Left lung (tissue), 10 donors: ENCODE results near the gene MTA1. TPM values are rescaled to one million over a fixed set of nuclear protein-coding genes. Genes with fewer than 3 reads are reported as not detected.

Source experiments
- ATAC-seq: fragments of 200-7000 bp; cut with Tn5 transposase; one replicate; pipeline ENCODE4 v1.9.1; 2020; ENCODE audit warnings: moderate library complexity
- DNase-seq, 4 donors: peaks; one replicate each; pipeline ENCODE4 v3.0.0-alpha.2; 2013 to 2020
- H3K27ac ChIP-seq, 2 donors: fragments of 200-600 bp; sonication (generic) in 1 of 2; one replicate each; pipeline versions ENCODE4 v1.5.0 to v1.8.0; 2020 to 2021
- H3K27me3 ChIP-seq, 2 donors: fragments of 200-600 bp; sonication (generic) in 1 of 2; one replicate each; pipeline versions ENCODE4 v1.5.0 to v1.8.0; 2020 to 2021
- H3K36me3 ChIP-seq, 2 donors: fragments of 200-600 bp; sonication (generic) in 1 of 2; one replicate each; pipeline versions ENCODE4 v1.5.0 to v1.8.0; 2020 to 2021
- H3K4me1 ChIP-seq, 2 donors: fragments of 200-600 bp; one replicate each; pipeline ENCODE4 v1.8.0; 2021
- H3K4me3 ChIP-seq, 2 donors: fragments of 200-600 bp; sonication (generic) in 1 of 2; one replicate each; pipeline versions ENCODE4 v1.5.0 to v1.8.0; 2020 to 2021; ENCODE audit warnings: mild to moderate bottlenecking in 1 of 2
- H3K9me3 ChIP-seq, 2 donors: fragments of 200-600 bp; sonication (generic) in 1 of 2; one replicate each; pipeline versions ENCODE4 v1.5.0 to v1.8.0; 2020 to 2021
- CTCF ChIP-seq, 2 donors: fragments of 200-600 bp; sonication (generic) in 1 of 2; IDR thresholded peaks; one replicate each; pipeline versions ENCODE4 v1.5.0 to v1.8.0; 2021; ENCODE audit warnings: antibody characterized with exemption in 2 of 2
- intact Hi-C, 2 donors: fragments of 100-400 bp; cut with DNase I; formaldehyde crosslinking; loops; one replicate each; pipeline versions ENCODE4 v1.11.2 to v1.14.2; 2022
- polyA plus RNA-seq, 6 donors: library from polyadenylated mRNA; unstranded; fragments of 120-200 nt; gene quantifications; one replicate each; pipeline ENCODE4 v1.2.1, GENCODE V29; 2013; ENCODE audit not compliant: insufficient read length in 6 of 6
- total RNA-seq, 2 donors: library from RNA; stranded (reverse); fragmentation: NEBNext Ultra II Directional; extraction: Animal tissue kit (Norgen Biotek cat#: 25700); gene quantifications; one replicate each; pipeline ENCODE4 v1.2.1, GENCODE V29; 2021
- donor health status: DM: no; HTN: yes; CAD: no.
- donor health status: DM: no; HTN: no; CAD: no.

Gene MTA1
- total and polyA plus RNA-seq, 8 donors, result 60.6 to 165 (median 118) TPM

- Histone ChIP-seq H3K27ac (no peak overlapping the region), H3K4me3 (peak overlapping the region in 1 of 2 donors; percentile 26), H3K9me3 (no peaks in the 10 kb centered on the region), H3K4me1 (peaks cover 4 to 29% of the 10 kb centered on the region in 2 donors), H3K36me3 (no peaks in the 10 kb centered on the region), H3K27me3 (peaks cover 14 to 61% of the 10 kb centered on the region in 2 donors)
- peak; percentile 81 for ATAC-seq
- TF ChIP-seq CTCF (IDR thresholded peaks at IDR 0.05), result no peak
- DNase-seq, result peak in 2 of 4 donors; percentile 44 to 89
- intact Hi-C loops, result no loop called here
Observed at GRCh38 chr14:105411017-105411941, 8.3 kb upstream of the MTA1 start.

GRCh38 chr14:105411985-105412770 is 7.4 kb upstream of the MTA1 start:
- H3K27me3 ChIP-seq, result peaks cover 14 to 61% of the 10 kb centered on the region in 2 donors
- no peak overlapping the region for H3K27ac ChIP-seq
- DNase-seq (peak in 1 of 4 donors; percentile 60), ATAC-seq (no peak)
- no peaks in the 10 kb centered on the region for H3K36me3 ChIP-seq
- no peaks in the 10 kb centered on the region for H3K9me3 ChIP-seq
- H3K4me1 ChIP-seq, result peaks cover 4 to 29% of the 10 kb centered on the region in 2 donors
- no peak for TF ChIP-seq CTCF (IDR thresholded peaks at IDR 0.05)
- intact Hi-C loops, result no loop called here
- no peak overlapping the region for H3K4me3 ChIP-seq

GRCh38 chr14:105412771-105413543 is 6.7 kb upstream of the MTA1 start:
- no peaks in the 10 kb centered on the region for H3K36me3 ChIP-seq
- no peaks in the 10 kb centered on the region for H3K9me3 ChIP-seq
- DNase-seq, result peak in 1 of 4 donors; percentile 40
- peaks cover 4 to 29% of the 10 kb centered on the region in 2 donors for H3K4me1 ChIP-seq
- ATAC-seq, result no peak
- no peak for TF ChIP-seq CTCF (IDR thresholded peaks at IDR 0.05)
- intact Hi-C loops, result no loop called here
- no peak overlapping the region for H3K4me3 ChIP-seq
- H3K27me3 ChIP-seq, result peaks cover 14 to 61% of the 10 kb centered on the region in 2 donors
- no peak overlapping the region for H3K27ac ChIP-seq

- Histone ChIP-seq H3K4me1 (peaks cover 4 to 29% of the 10 kb centered on the region in 2 donors), H3K36me3 (no peaks in the 10 kb centered on the region), H3K9me3 (no peaks in the 10 kb centered on the region), H3K4me3 (no peak overlapping the region), H3K27ac (no peak overlapping the region), H3K27me3 (peaks cover 14 to 61% of the 10 kb centered on the region in 2 donors)
- TF ChIP-seq CTCF (IDR thresholded peaks at IDR 0.05), result no peak
- DNase-seq, result peak in 1 of 4 donors; percentile 23
- intact Hi-C loops, result no loop called here
- no peak for ATAC-seq
Observed at GRCh38 chr14:105413544-105413886, 6.1 kb upstream of the MTA1 start.
